Testis (tissue), 2 donors: ENCODE results near the gene CCT5.

ENCODE experiments used
- POLR2A ChIP-seq: fragments of 450-650 bp; IDR thresholded peaks from one replicate; pipeline ENCODE4 v1.6.1; 2017; ENCODE audit warnings: antibody characterized with exemption, mild to moderate bottlenecking, moderate library complexity
- TF ChIP-seq, protein P1 (sequence below), 3 experiments: fragments of 450-650 bp in 2 of 3; fragments of 200-600 bp in 1 of 3; sonication (generic) in 1 of 3; IDR thresholded peaks; one replicate each; pipeline ENCODE4 v1.5.1; 2016 to 2019; ENCODE audit warnings: antibody characterized with exemption in 3 of 3, mild to moderate bottlenecking in 2 of 3, moderate library complexity in 1 of 3

DNA sequence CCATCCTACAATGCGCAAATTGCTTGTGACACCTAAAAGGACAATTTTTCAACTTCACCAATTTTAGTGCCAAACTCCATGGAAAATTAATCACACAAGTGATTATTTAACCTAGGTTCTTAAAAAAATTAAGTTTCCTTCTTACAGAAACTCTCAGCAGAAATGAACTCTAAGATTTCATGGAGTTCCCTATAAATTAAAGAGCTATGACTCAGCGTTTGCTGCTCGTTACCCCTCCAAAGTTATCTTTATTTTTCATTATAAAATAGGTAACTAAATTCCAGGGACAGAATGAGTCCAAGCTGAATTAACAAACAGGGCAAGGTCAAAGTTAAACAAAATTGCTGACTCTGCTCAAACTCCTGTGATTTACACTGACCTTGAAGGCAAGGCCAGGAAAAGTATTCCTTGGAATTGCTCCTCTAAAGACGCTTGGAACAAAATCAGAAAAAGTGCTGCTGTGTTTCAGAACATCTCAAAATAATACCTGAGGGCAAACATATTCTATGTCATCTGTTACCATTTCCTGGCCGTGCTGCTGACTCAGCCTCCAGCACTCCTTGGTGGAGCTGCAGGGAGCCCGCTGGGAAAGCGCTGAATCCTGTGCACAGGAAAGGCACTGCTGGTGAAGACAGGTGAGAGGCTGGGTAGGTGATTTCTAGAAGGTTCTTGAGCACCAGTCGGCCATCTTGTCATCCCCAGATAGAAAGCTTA lies 60.1 kb downstream of the CCT5 start:
- TF ChIP-seq, protein P1, sequence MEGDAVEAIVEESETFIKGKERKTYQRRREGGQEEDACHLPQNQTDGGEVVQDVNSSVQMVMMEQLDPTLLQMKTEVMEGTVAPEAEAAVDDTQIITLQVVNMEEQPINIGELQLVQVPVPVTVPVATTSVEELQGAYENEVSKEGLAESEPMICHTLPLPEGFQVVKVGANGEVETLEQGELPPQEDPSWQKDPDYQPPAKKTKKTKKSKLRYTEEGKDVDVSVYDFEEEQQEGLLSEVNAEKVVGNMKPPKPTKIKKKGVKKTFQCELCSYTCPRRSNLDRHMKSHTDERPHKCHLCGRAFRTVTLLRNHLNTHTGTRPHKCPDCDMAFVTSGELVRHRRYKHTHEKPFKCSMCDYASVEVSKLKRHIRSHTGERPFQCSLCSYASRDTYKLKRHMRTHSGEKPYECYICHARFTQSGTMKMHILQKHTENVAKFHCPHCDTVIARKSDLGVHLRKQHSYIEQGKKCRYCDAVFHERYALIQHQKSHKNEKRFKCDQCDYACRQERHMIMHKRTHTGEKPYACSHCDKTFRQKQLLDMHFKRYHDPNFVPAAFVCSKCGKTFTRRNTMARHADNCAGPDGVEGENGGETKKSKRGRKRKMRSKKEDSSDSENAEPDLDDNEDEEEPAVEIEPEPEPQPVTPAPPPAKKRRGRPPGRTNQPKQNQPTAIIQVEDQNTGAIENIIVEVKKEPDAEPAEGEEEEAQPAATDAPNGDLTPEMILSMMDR (IDR thresholded peaks at IDR 0.05): no peak
- no peak for TF ChIP-seq POLR2A
